ENCODE measurements around the gene PRPF38B. TPM values are rescaled to one million over a fixed set of nuclear protein-coding genes. Genes with fewer than 3 reads are reported as not detected.

PRPF38B gene
- total and polyA plus RNA-seq, 10 donors: 28.7 to 84.8 (median 55.8) TPM

DNA sequence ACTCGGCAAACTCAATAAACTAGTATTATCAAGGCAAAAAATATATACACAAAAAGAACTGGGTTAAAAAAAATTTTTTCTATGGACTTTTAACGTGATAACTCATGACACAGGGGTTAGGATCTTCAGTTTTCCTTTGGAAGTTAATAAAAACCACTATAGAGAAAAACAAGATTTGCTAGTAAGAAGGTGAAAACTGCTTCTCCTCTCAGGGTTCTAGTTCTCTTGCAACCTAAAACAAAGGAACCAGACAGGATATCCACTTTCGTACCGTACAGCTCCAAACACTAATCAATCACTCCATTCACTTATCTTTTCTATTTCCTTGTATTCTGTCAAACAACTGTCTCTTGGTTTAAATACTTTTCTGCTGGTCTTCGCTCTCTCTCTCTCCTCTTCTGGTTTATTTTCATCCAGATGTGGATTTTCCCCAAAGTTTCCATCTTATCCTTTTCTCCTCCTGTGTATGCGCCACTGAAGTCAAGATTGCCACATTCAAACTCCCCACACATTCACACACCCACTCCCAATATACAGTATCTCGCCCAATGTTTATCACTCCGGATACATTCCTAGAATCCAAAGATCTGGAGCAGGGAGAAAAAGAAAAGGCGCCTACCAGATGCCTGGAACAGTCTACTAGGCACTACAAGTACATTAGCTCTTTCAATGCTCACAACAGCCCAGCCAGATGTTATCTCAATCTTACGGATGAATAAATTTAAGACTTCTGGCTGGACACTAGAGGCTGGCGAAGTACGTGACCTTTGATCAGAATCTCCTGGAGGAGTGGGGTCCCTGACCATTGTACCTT is 775 bp upstream of the PRPF38B start:
- Histone ChIP-seq H3K9me3 (no peaks in the 10 kb centered on the region), H3K36me3 (peaks cover 0 to 11% (median 10%) of the 10 kb centered on the region in 6 donors), H3K4me3 (peak overlapping the region; percentile 58 to 86 (median 74)), H3K27ac (peak overlapping the region; percentile 98 to 100 (median 98)), H3K27me3 (replicated peaks in 1 of 7) (no peaks in the 10 kb centered on the region), H3K4me1 (peaks cover 23 to 52% (median 43%) of the 10 kb centered on the region in 6 donors)
- no peak for DNase-seq
- TF ChIP-seq POLR2AphosphoS5 (IDR thresholded peaks at IDR 0.05) (no peak), CTCF (IDR thresholded peaks at IDR 0.05 in 8 of 11, conservative IDR thresholded peaks at IDR 0.05 in 3 of 11) (no peak), POLR2A (IDR thresholded peaks at IDR 0.05) (no peak)
- WGBS, 5 donors: 16 to 18% (median 17%) methylated on average over 12 of the region's 12 CpGs
- intact Hi-C loops (cut with DNase I; ENCODE audit: low total_unique reads): loop anchor here (10.0 kb wide), 1 partner anchor 53 kb away; the partner anchor contains the start of gene STXBP3

- peak overlapping the region; percentile 58 to 86 (median 74) for H3K4me3 ChIP-seq
- peak; percentile 89 for DNase-seq
- H3K36me3 ChIP-seq: peaks cover 0 to 28% (median 25%) of the 10 kb centered on the region in 6 donors
- H3K27ac ChIP-seq: peak overlapping the region; percentile 98 to 100 (median 98)
- no peaks in the 10 kb centered on the region for H3K9me3 ChIP-seq
- H3K4me1 ChIP-seq: peaks cover 23 to 69% (median 48%) of the 10 kb centered on the region in 6 donors
- intact Hi-C loops (cut with DNase I; ENCODE audit: low total_unique reads): loop anchor here (10.0 kb wide), 1 partner anchor 52 kb away; the partner anchor contains the start of gene STXBP3
- H3K27me3 ChIP-seq (replicated peaks in 1 of 7): no peaks in the 10 kb centered on the region
- 0 to 1% (median 1%) methylated on average over 30 to 36 of the region's 36 CpGs for WGBS, 5 donors
- TF ChIP-seq POLR2AphosphoS5 (IDR thresholded peaks at IDR 0.05) (peak in 1 of 3 donors; percentile 12), POLR2A (IDR thresholded peaks at IDR 0.05) (no peak), CTCF (IDR thresholded peaks at IDR 0.05 in 8 of 11, conservative IDR thresholded peaks at IDR 0.05 in 3 of 11) (peak in 8 of 11 experiments; percentile 11 to 52 (median 44))
These were observed 880 bp downstream of the PRPF38B start for GRCh38 chr1:108692724-108693655.

DNA sequence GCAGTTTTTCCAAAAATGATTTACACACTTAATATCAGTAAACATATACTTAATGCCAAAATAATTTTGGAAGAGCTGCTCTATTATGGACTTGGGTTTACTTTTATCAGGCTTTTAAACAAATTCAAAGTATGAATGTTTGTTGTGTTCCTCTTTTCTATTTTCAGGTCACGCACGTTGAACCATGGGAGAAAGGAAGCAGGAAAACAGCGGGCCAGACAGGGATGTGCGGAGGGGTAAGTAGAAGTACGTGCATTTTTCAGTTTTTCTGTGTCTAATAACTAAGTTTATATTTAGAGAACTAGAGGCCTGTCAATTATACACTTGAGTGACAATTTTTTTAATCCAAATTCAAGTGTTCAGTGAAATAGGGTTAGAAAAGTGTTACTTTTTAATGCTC is 3.4 kb downstream of the PRPF38B start:
- Histone ChIP-seq H3K36me3 (peaks cover 0 to 53% (median 51%) of the 10 kb centered on the region in 6 donors), H3K27me3 (replicated peaks in 1 of 7) (no peaks in the 10 kb centered on the region)
- intact Hi-C loops (cut with DNase I; ENCODE audit: low total_unique reads): loop anchor here (10.0 kb wide), 1 partner anchor 49 kb away; the partner anchor contains the start of gene STXBP3

More for the DNA sequence above, 3.4 kb downstream of the PRPF38B start:
- 29 to 40% (median 34%) methylated on average over 5 of the region's 5 CpGs for WGBS, 5 donors
- Histone ChIP-seq H3K4me3 (peak overlapping the region in 2 of 8 donors; percentile 76 to 86), H3K9me3 (no peaks in the 10 kb centered on the region), H3K27ac (peak overlapping the region in 4 of 8 donors; percentile 45 to 99 (median 98)), H3K4me1 (peaks cover 23 to 89% (median 54%) of the 10 kb centered on the region in 6 donors)
- no peak for DNase-seq
- TF ChIP-seq CTCF (IDR thresholded peaks at IDR 0.05 in 8 of 11, conservative IDR thresholded peaks at IDR 0.05 in 3 of 11): no peak
- TF ChIP-seq POLR2A (IDR thresholded peaks at IDR 0.05): no peak
- no peak for TF ChIP-seq POLR2AphosphoS5 (IDR thresholded peaks at IDR 0.05)
